ENCODE measurements around the gene PLPP7.
"Not testable (repeated sequence)": the region's sequence is repeated elsewhere in the genome, so short reads cannot be mapped to it uniquely, and the experiment has no call there.

PLPP7 gene

GRCh38 chr9:131333771-131334628 lies 44.5 kb downstream of the PLPP7 start:
- H3K4me3 ChIP-seq (ENCODE audit: low read depth, low read length) = no peak overlapping the region
- TF ChIP-seq, protein P1, sequence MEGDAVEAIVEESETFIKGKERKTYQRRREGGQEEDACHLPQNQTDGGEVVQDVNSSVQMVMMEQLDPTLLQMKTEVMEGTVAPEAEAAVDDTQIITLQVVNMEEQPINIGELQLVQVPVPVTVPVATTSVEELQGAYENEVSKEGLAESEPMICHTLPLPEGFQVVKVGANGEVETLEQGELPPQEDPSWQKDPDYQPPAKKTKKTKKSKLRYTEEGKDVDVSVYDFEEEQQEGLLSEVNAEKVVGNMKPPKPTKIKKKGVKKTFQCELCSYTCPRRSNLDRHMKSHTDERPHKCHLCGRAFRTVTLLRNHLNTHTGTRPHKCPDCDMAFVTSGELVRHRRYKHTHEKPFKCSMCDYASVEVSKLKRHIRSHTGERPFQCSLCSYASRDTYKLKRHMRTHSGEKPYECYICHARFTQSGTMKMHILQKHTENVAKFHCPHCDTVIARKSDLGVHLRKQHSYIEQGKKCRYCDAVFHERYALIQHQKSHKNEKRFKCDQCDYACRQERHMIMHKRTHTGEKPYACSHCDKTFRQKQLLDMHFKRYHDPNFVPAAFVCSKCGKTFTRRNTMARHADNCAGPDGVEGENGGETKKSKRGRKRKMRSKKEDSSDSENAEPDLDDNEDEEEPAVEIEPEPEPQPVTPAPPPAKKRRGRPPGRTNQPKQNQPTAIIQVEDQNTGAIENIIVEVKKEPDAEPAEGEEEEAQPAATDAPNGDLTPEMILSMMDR (IDR thresholded peaks at IDR 0.05; ENCODE audit: low read depth, low read length) = no peak

DNA sequence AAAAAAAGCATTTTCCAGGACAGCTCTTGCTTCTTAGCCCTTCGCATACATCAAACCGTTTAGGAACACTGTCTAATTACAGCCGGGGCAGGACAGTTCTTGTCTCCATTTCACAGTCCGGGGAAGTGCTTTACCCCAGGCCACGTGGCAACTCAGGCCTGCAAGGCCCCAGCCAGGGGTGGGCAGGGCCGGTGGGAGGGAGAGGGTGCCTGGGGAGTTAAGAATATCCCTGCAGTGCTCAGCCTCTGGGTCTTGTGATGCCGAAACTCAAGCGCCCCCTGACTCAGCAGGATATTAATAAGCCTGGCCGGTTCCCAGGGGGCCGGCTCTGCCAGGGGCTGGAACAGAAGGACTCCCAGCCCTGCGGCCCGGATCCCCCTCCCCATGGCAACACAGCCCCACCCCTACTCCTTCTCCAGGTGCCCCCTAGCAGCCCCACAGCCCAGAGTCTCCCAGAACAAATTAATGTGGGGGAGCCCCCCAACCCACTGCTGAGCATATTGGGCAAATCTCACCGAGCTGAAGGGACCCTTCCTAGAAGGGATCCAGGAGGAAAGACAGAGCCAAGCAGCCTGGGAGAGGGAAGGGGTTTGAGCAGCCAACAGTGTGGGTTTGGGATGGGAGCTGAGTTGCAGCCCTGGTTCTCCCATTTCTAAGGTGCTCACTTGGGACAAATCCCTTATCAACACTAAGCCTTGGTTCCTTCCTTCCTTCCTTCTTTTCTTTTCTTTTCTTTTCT lies 45.3 kb downstream of the PLPP7 start:
- TF ChIP-seq, protein P1 (IDR thresholded peaks at IDR 0.05; ENCODE audit: low read depth, low read length) = no peak
- H3K4me3 ChIP-seq (ENCODE audit: low read depth, low read length) = no peak overlapping the region

GRCh38 chr9:131335368-131335755 lies 45.8 kb downstream of the PLPP7 start:
- no peak overlapping the region for H3K4me3 ChIP-seq (ENCODE audit: low read depth, low read length)
- TF ChIP-seq, protein P1 (IDR thresholded peaks at IDR 0.05; ENCODE audit: low read depth, low read length) = no peak

- TF ChIP-seq, protein P1 (IDR thresholded peaks at IDR 0.05; ENCODE audit: low read depth, low read length) = no peak
- H3K4me3 ChIP-seq (ENCODE audit: low read depth, low read length) = no peak overlapping the region
These were observed 47.8 kb downstream of the PLPP7 start for GRCh38 chr9:131337131-131337848.

DNA sequence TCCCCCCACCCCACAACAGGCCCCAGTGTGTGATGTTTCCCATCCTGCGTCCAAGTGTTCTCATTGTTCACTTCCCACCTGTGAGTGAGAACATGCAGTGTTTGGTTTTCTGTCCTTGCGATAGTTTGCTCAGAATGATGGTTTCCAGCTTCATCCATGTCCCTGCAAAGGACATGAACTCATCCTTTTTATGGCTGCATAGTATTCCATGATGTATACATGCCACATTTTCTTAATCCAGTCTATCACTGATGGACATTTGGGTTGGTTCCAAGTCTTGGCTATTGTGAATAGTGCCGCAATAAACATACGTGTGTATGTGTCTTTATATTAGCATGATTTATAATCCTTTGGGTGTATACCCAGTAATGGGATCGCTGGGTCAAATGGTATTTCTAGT lies 49.7 kb downstream of the PLPP7 start:
- not testable (repeated sequence) for H3K4me3 ChIP-seq (ENCODE audit: low read depth, low read length)

- not testable (repeated sequence) for H3K4me3 ChIP-seq (ENCODE audit: low read depth, low read length)
These were observed 55.5 kb downstream of the PLPP7 start for GRCh38 chr9:131344931-131345535.

- no peak overlapping the region for H3K4me3 ChIP-seq (ENCODE audit: low read depth, low read length)
- TF ChIP-seq, protein P1 (IDR thresholded peaks at IDR 0.05; ENCODE audit: low read depth, low read length) = no peak
These were observed 57.0 kb downstream of the PLPP7 start for GRCh38 chr9:131346559-131346958.
